Keratinocyte (primary cell): ENCODE measurements around the gene PSMB11. TPM values are rescaled to one million over a fixed set of nuclear protein-coding genes. Genes with fewer than 3 reads are reported as not detected.

Experiments
- DNase-seq: peaks from one replicate; pipeline ENCODE4 v3.0.0-alpha.2; 2011; ENCODE audit warnings: low read depth, missing footprints, low spot score
- FAIRE-seq: peaks from 2 replicates; lab custom pipeline; 2011; peaks lifted over from hg19 to GRCh38; lab: Jason Lieb, UNC
- H2AFZ ChIP-seq: 2 replicates; pipeline ENCODE4 v1.6.0; 2012; ENCODE audit warnings: low read length, control low read depth, inconsistent platforms; ENCODE audit not compliant: control insufficient read depth
- H3K27ac ChIP-seq: 2 replicates; pipeline ENCODE4 v1.5.1; 2011; ENCODE audit warnings: low read length; ENCODE audit not compliant: control insufficient read depth, insufficient read depth
- H3K27me3 ChIP-seq: 3 replicates; pipeline ENCODE4 v1.6.0; 2011; ENCODE audit warnings: low read length; ENCODE audit not compliant: control insufficient read depth, insufficient read depth; ENCODE audit errors: extremely low read depth
- H3K36me3 ChIP-seq, 2 experiments: 2 replicates in 1 of 2; 3 replicates in 1 of 2; pipeline ENCODE4 v1.5.1; 2011; ENCODE audit warnings: low read length in 2 of 2, mild to moderate bottlenecking in 1 of 2; ENCODE audit not compliant: control insufficient read depth in 2 of 2, insufficient read depth in 2 of 2; ENCODE audit errors: extremely low read depth in 1 of 2
- H3K4me1 ChIP-seq: 3 replicates; pipeline ENCODE4 v1.5.1; 2011; ENCODE audit warnings: low read length; ENCODE audit not compliant: control insufficient read depth, insufficient read depth; ENCODE audit errors: extremely low read depth
- H3K4me2 ChIP-seq: 3 replicates; pipeline ENCODE4 v1.6.0; 2011; ENCODE audit warnings: low read depth, low read length; ENCODE audit not compliant: control insufficient read depth, insufficient read depth; ENCODE audit errors: extremely low read depth
- H3K4me3 ChIP-seq, 3 experiments: fragments of 200-600 bp in 1 of 3; sonication (generic) in 1 of 3; 2 replicates in 2 of 3; 3 replicates in 1 of 3; pipeline ENCODE4 v1.5.1; 2011 to 2016; ENCODE audit warnings: low read length in 3 of 3, mild to moderate bottlenecking in 3 of 3, control low read depth in 2 of 3, inconsistent platforms in 1 of 3, low read depth in 1 of 3, mixed read lengths in 1 of 3, mixed run types in 1 of 3, moderate library complexity in 1 of 3; ENCODE audit not compliant: control insufficient read depth in 2 of 3, insufficient read depth in 2 of 3; ENCODE audit errors: extremely low read depth in 1 of 3
- H3K79me2 ChIP-seq: 2 replicates; pipeline ENCODE4 v1.6.0; 2012; ENCODE audit warnings: low read length; ENCODE audit not compliant: control insufficient read depth, insufficient read depth
- H3K9ac ChIP-seq: 3 replicates; pipeline ENCODE4 v1.6.0; 2011; ENCODE audit warnings: low read length; ENCODE audit not compliant: control insufficient read depth, insufficient read depth; ENCODE audit errors: extremely low read depth
- H3K9me1 ChIP-seq: 3 replicates; pipeline ENCODE4 v1.6.0; 2011; ENCODE audit warnings: low read length; ENCODE audit not compliant: control insufficient read depth, insufficient read depth; ENCODE audit errors: extremely low read depth
- H3K9me3 ChIP-seq: 2 replicates; pipeline ENCODE4 v1.5.1; 2012; ENCODE audit warnings: low read depth, low read length; ENCODE audit not compliant: control insufficient read depth
- H4K20me1 ChIP-seq: 3 replicates; pipeline ENCODE4 v1.6.0; 2011; ENCODE audit warnings: low read length; ENCODE audit not compliant: control insufficient read depth, insufficient read depth; ENCODE audit errors: extremely low read depth
- CTCF ChIP-seq, 3 experiments: IDR thresholded peaks in 1 of 3; conservative IDR thresholded peaks in 1 of 3; optimal IDR thresholded peaks in 1 of 3; 2 replicates in 2 of 3; 3 replicates in 1 of 3; pipeline versions ENCODE3 to v1.5.1; 2011; ENCODE audit warnings: low read length in 3 of 3, mild to moderate bottlenecking in 3 of 3, moderate library complexity in 2 of 3, control low read depth in 1 of 3, inconsistent platforms in 1 of 3; ENCODE audit not compliant: insufficient read depth in 2 of 3; ENCODE audit errors: extremely low read depth in 1 of 3
- EZH2 ChIP-seq: IDR thresholded peaks from one replicate; pipeline ENCODE4 v1.6.1; 2012; ENCODE audit warnings: inconsistent platforms, mild to moderate bottlenecking, low read length, moderate library complexity
- dilution Hi-C: fragments of 300-500 bp; cut with MboI; formaldehyde crosslinking; loops from one replicate; pipeline ENCODE4 v1.7.0; 2020; ENCODE audit warnings: low sequenced_read_pairs; ENCODE audit not compliant: extremely low pct_ligation_motif_present
- polyA plus RNA-seq, 5 experiments: library from polyadenylated mRNA; depleted of rRNA in 3 of 5; stranded (reverse) in 3 of 5; stranded (forward) in 1 of 5; unstranded in 1 of 5; fragments of >200 nt; gene quantifications; 1 replicate in 1 of 5; 2 replicates in 3 of 5; 3 replicates in 1 of 5; pipeline versions ENCODE4 v1.2.1 to v1.2.3, GENCODE V29; 2011 to 2012; ENCODE audit warnings: missing spikeins in 2 of 5, low read depth in 1 of 5, low replicate concordance in 1 of 5

Gene PSMB11
- polyA plus RNA-seq, 1 donor (not counting 4 experiments of a cell fraction or from before 2014, with no cell fraction given) = not detected

- no peak for DNase-seq
- Histone ChIP-seq H3K27me3 (no peaks in the 10 kb centered on the region), H2AFZ (no peak overlapping the region), H3K79me2 (no peaks in the 10 kb centered on the region), H3K4me1 (no peaks in the 10 kb centered on the region), H3K36me3 (no peaks in the 10 kb centered on the region), H3K9ac (no peak overlapping the region), H3K9me1 (no peaks in the 10 kb centered on the region), H3K4me3 (no peak overlapping the region), H3K4me2 (no peak overlapping the region), H4K20me1 (no peaks in the 10 kb centered on the region), H3K9me3 (no peaks in the 10 kb centered on the region), H3K27ac (no peak overlapping the region)
- FAIRE-seq = no peak
- dilution Hi-C loops = no loop called here
- no peak for TF ChIP-seq EZH2
- TF ChIP-seq CTCF (optimal IDR thresholded peaks at IDR 0.05 in 1 of 3, IDR thresholded peaks at IDR 0.05 in 1 of 3, conservative IDR thresholded peaks at IDR 0.05 in 1 of 3; ENCODE audit: extremely low read depth in 1 of 3, insufficient read depth in 2 of 3, low read length in 3 of 3) = no peak
Measured at GRCh38 chr14:23045419-23046357, 3.7 kb downstream of the PSMB11 start.

- Histone ChIP-seq H3K4me1 (peaks cover under 1% of the 10 kb centered on the region), H3K9me3 (no peaks in the 10 kb centered on the region), H2AFZ (no peak overlapping the region), H3K79me2 (no peaks in the 10 kb centered on the region), H4K20me1 (no peaks in the 10 kb centered on the region), H3K36me3 (no peaks in the 10 kb centered on the region), H3K9me1 (no peaks in the 10 kb centered on the region), H3K27ac (no peak overlapping the region), H3K4me2 (no peak overlapping the region), H3K9ac (no peak overlapping the region), H3K4me3 (no peak overlapping the region), H3K27me3 (no peaks in the 10 kb centered on the region)
- no peak for DNase-seq
- TF ChIP-seq CTCF (optimal IDR thresholded peaks at IDR 0.05 in 1 of 3, IDR thresholded peaks at IDR 0.05 in 1 of 3, conservative IDR thresholded peaks at IDR 0.05 in 1 of 3; ENCODE audit: extremely low read depth in 1 of 3, insufficient read depth in 2 of 3, low read length in 3 of 3) (no peak), EZH2 (no peak)
- dilution Hi-C loops = no loop called here
- FAIRE-seq = no peak
Measured at GRCh38 chr14:23047034-23047634, 5.1 kb downstream of the PSMB11 start.
